HepG2 (cell line): Measurements from ENCODE around the gene NUP35. TPM values are rescaled to one million over a fixed set of nuclear protein-coding genes. Genes with fewer than 3 reads are reported as not detected.
"Not testable (repeated sequence)": the region's sequence is repeated elsewhere in the genome, so short reads cannot be mapped to it uniquely, and the experiment has no call there.

Experiments
- ATAC-seq: fragments of 200-7000 bp; cut with Tn5 transposase; 3 replicates; pipeline ENCODE4 v1.9.1; 2020; ENCODE audit warnings: mild to moderate bottlenecking, moderate library complexity
- BruUV-seq: library from RNA; stranded (reverse); fragments of 400-500 nt; replicated peaks from 2 replicates; lab custom pipeline; 2021; lab: Mats Ljungman, UMichigan
- CTCF ChIA-PET: fragments of 300-600 bp; formaldehyde crosslinking; extraction: SDS; loops from one replicate; lab custom pipeline; 2021; ENCODE audit warnings: low total read pairs, inconsistent platforms, low intra/inter-chr PET ratio; lab: Yijun Ruan, JAX
- POLR2A ChIA-PET: fragments of 350-600 bp; sonication (Branson Sonifier 250); formaldehyde crosslinking; loops from one replicate; lab custom pipeline; 2020; ENCODE audit warnings: antibody characterized with exemption, inconsistent platforms; lab: Yijun Ruan, JAX
- DNase-seq: peaks from one replicate; pipeline ENCODE4 v3.0.0-alpha.2; 2015; ENCODE audit warnings: low spot score
- FAIRE-seq: peaks from 3 replicates; lab custom pipeline; 2011; peaks lifted over from hg19 to GRCh38; lab: Jason Lieb, UNC
- H2AFZ ChIP-seq: one replicate; pipeline ENCODE4 v1.6.1; 2011; ENCODE audit warnings: low read length, inconsistent platforms
- H3K27ac ChIP-seq: fragments of 300-600 bp; 3 replicates; pipeline ENCODE4 v1.8.0; 2011; ENCODE audit warnings: mixed run types, mild to moderate bottlenecking, mixed read lengths, low read length, inconsistent platforms; ENCODE audit not compliant: insufficient read depth; ENCODE audit errors: extremely low read length
- H3K27me3 ChIP-seq, 2 experiments: fragments of 200-600 bp in 1 of 2; 2 replicates in 1 of 2; 3 replicates in 1 of 2; pipeline versions ENCODE4 v1.6.0 to v1.8.0; 2011; ENCODE audit warnings: low read length in 2 of 2, mild to moderate bottlenecking in 2 of 2, moderate library complexity in 2 of 2, inconsistent platforms in 1 of 2; ENCODE audit not compliant: insufficient read depth in 2 of 2, control insufficient read depth in 1 of 2
- H3K36me3 ChIP-seq, 2 experiments: fragments of 200-600 bp in 1 of 2; replicated peaks in 1 of 2; 2 replicates in 1 of 2; 3 replicates in 1 of 2; pipeline versions ENCODE4 v1.5.1 to v1.8.0; 2011; ENCODE audit warnings: low read length in 2 of 2, inconsistent platforms in 1 of 2; ENCODE audit not compliant: insufficient read depth in 2 of 2, control insufficient read depth in 1 of 2
- H3K4me1 ChIP-seq: 2 replicates; pipeline ENCODE4 v1.5.1; 2012; ENCODE audit warnings: low read length, inconsistent platforms; ENCODE audit not compliant: insufficient read depth
- H3K4me2 ChIP-seq: 2 replicates; pipeline ENCODE4 v1.6.0; 2011; ENCODE audit warnings: low read depth, low read length, inconsistent platforms
- H3K4me3 ChIP-seq, 3 experiments: fragments of 200-600 bp in 1 of 3; sonication (generic), shearing (Covaris generic) in 1 of 3; replicated peaks in 1 of 3; 2 replicates each; pipeline ENCODE4 v1.5.1; 2011 to 2016; ENCODE audit warnings: low read length in 3 of 3, inconsistent platforms in 2 of 3, low read depth in 2 of 3, mild to moderate bottlenecking in 2 of 3, control low read depth in 1 of 3, mixed read lengths in 1 of 3; ENCODE audit not compliant: insufficient read depth in 1 of 3
- H3K79me2 ChIP-seq: one replicate; pipeline ENCODE4 v1.6.1; 2011; ENCODE audit warnings: low read length, inconsistent platforms; ENCODE audit not compliant: insufficient read depth
- H3K9ac ChIP-seq: 2 replicates; pipeline ENCODE4 v1.6.0; 2011; ENCODE audit warnings: mild to moderate bottlenecking, low read depth, low read length, inconsistent platforms; ENCODE audit not compliant: insufficient read depth
- H3K9me3 ChIP-seq: 2 replicates; pipeline ENCODE4 v1.5.1; 2012; ENCODE audit warnings: mild to moderate bottlenecking, low read length
- H4K20me1 ChIP-seq: 2 replicates; pipeline ENCODE4 v1.6.0; 2011; ENCODE audit warnings: inconsistent platforms, mild to moderate bottlenecking, low read length, moderate library complexity; ENCODE audit not compliant: insufficient read depth
- ARHGAP35 ChIP-seq: sonication (generic); formaldehyde crosslinking; IDR thresholded peaks from 2 replicates; pipeline ENCODE4 v1.9.0; 2022; ENCODE audit warnings: mild to moderate bottlenecking, inconsistent platforms, moderate library complexity, missing genetic modification reagents, borderline replicate concordance
- ATF7 ChIP-seq, 2 experiments: fragments of 450-650 bp in 1 of 2; sonication (generic) in 1 of 2; formaldehyde crosslinking in 1 of 2; IDR thresholded peaks; 2 replicates each; pipeline versions ENCODE4 v1.4.0 to v1.6.1; 2016 to 2020; ENCODE audit warnings: antibody characterized with exemption in 1 of 2, mild to moderate bottlenecking in 1 of 2, missing genetic modification reagents in 1 of 2
- CBX2 ChIP-seq, 2 experiments: fragments of 200-600 bp in 1 of 2; sonication (generic); formaldehyde crosslinking in 1 of 2; IDR thresholded peaks; 2 replicates each; pipeline versions ENCODE4 v1.7.0 to v1.8.1; 2018 to 2022; ENCODE audit warnings: low read depth in 2 of 2, low read length in 1 of 2, mild to moderate bottlenecking in 1 of 2, missing genetic modification reagents in 1 of 2
- CEBPB ChIP-seq: IDR thresholded peaks from 2 replicates; pipeline ENCODE4 v1.6.1; 2011; ENCODE audit warnings: low read depth, low read length, improper control_type of control experiment, borderline replicate concordance
- NFRKB ChIP-seq: fragments of 450-650 bp; IDR thresholded peaks from 2 replicates; pipeline ENCODE4 v1.6.1; 2017
- PHF20 ChIP-seq: sonication (generic); formaldehyde crosslinking; IDR thresholded peaks from 2 replicates; pipeline ENCODE4 v1.5.0; 2020; ENCODE audit warnings: mild to moderate bottlenecking, missing genetic modification reagents
- RXRB ChIP-seq: IDR thresholded peaks from 2 replicates; pipeline ENCODE4 v1.6.1; 2016; ENCODE audit warnings: borderline replicate concordance, missing genetic modification reagents, missing compliant biosample characterization
- SRSF1 ChIP-seq: fragments of 200-400 bp; formaldehyde crosslinking; optimal IDR thresholded peaks from 2 replicates; pipeline ENCODE3; 2017; ENCODE audit warnings: mild to moderate bottlenecking, low read depth, low read length, moderate library complexity
- YY1 ChIP-seq: IDR thresholded peaks from 2 replicates; pipeline ENCODE4 v1.6.1; 2011; ENCODE audit warnings: low read length, low read depth, moderate library complexity, mild to moderate bottlenecking; ENCODE audit not compliant: insufficient read depth, insufficient replicate concordance
- ZNF567 ChIP-seq: sonication (generic); formaldehyde crosslinking; IDR thresholded peaks from 2 replicates; pipeline ENCODE4 v1.8.1; 2023; ENCODE audit warnings: mild to moderate bottlenecking, missing genetic modification reagents, borderline replicate concordance
- WGBS: methylation state at CpG from one replicate; pipeline ENCODE4 v1.1.6; 2017; ENCODE audit warnings: low lambda C conversion rate; 5-methylcytosine and 5-hydroxymethylcytosine counted together
- in situ Hi-C: cut with HindIII; loops from 2 replicates; pipeline ENCODE4 v1.10.0; 2017; ENCODE audit warnings: low pct_unique_long_range_greater_than_20kb; ENCODE audit not compliant: extremely low pct_ligation_motif_present
- intact Hi-C: fragments of 100-400 bp; cut with micrococcal nuclease; formaldehyde crosslinking; loops from one replicate; pipeline ENCODE4 v1.10.0; 2022; ENCODE audit not compliant: unreplicated experiment
- polyA plus RNA-seq, 8 experiments: library from polyadenylated mRNA; depleted of rRNA in 3 of 8; stranded (reverse) in 7 of 8; unstranded in 1 of 8; fragments of >200 nt; fragmentation: Illumina TruSeq in 4 of 8; extraction: Trizol in 4 of 8; gene quantifications; 2 replicates each; pipeline versions ENCODE4 v1.2.1 to v1.2.3, GENCODE V29; 2011 to 2016; ENCODE audit warnings: low read depth in 4 of 8, missing spikeins in 1 of 8, mixed read lengths in 1 of 8; ENCODE audit not compliant: insufficient read depth in 1 of 8
- total RNA-seq, 5 experiments: library from RNA; depleted of rRNA; stranded (reverse); fragments of >200 nt; fragmentation: Illumina TruSeq; extraction: Trizol; gene quantifications; 2 replicates each; pipeline ENCODE4 v1.2.3, GENCODE V29; 2016; ENCODE audit warnings: low read depth in 1 of 5

The NUP35 gene
- total and polyA plus RNA-seq, 2 of the 13 experiments (the other 11 are each of a cell fraction or from before 2014, with no cell fraction given) = 16.9 to 53.6 TPM

DNA sequence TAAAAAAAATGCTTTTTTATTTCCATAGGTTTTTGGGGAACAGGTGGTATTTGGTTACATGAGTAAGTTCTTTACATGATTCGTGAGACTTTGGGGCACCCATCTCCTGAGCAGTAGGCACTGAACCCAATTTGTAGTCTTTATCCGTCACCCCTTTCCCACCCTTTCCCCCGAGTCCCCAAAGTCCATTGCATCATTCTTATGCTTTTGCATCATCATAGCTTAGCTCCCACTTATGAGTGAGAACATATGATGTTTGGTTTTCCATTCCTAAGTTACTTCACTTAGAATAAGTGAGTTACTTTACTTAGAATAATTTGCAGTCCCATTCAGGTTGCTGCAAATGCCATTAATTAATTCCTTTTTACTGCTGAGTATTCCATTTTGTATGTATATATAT lies 28.0 kb downstream of the NUP35 start:
- POLR2A ChIA-PET, BruUV-seq, H4K20me1 ChIP-seq: not testable (repeated sequence)

GRCh38 chr2:183153967-183154366 lies 29.7 kb downstream of the NUP35 start:
- BruUV-seq = no TSS peak
- no peak for ATAC-seq

More for the DNA sequence above, 28.0 kb downstream of the NUP35 start:
- DNase-seq; intact Hi-C loops; H3K4me2 ChIP-seq; in situ Hi-C loops; H3K9me3 ChIP-seq; CTCF ChIA-PET; ATAC-seq; H3K4me3 ChIP-seq; H3K27me3 ChIP-seq; H3K4me1 ChIP-seq; H3K9ac ChIP-seq; H3K27ac ChIP-seq; FAIRE-seq; H2AFZ ChIP-seq; TF ChIP-seq ATF7 (CRISPR knock-in tag; IDR thresholded peaks at IDR 0.05): not testable (repeated sequence)
- 96% methylated on average over 3 of the region's 3 CpGs for WGBS
- H3K79me2 ChIP-seq = peaks cover 21% of the 10 kb centered on the region
- H3K36me3 ChIP-seq = peaks cover 4 to 38% of the 10 kb centered on the region in 2 experiments
- TF ChIP-seq ATF7 (IDR thresholded peaks at IDR 0.05) (peak; percentile 59), CEBPB (0 out of 2 replicates have a peak, but pooled peaks have one; percentile 6)

DNA sequence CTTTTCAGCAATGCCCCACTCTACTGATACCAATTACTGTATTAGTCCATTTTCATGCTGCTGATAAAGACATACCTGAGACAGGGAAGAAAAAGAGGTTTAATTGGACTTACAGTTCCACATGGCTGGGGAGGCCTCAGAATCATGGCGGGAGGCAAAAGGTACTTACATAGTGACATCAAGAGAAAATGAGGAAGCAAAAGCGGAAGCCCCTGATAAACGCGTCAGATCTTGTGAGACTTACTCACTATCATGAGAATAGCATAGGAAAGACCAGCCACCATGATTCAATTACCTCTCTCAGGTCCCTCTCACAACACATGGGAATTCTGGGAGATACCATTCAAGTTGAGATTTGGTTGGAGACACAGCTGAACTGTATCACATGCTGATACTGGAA lies 30.5 kb downstream of the NUP35 start:
- CTCF ChIA-PET, H3K9me3 ChIP-seq, H3K4me1 ChIP-seq, H4K20me1 ChIP-seq, FAIRE-seq, intact Hi-C loops, in situ Hi-C loops, H3K79me2 ChIP-seq, POLR2A ChIA-PET, H3K9ac ChIP-seq, H3K4me2 ChIP-seq, H3K27ac ChIP-seq, BruUV-seq, ATAC-seq, H2AFZ ChIP-seq, DNase-seq, H3K4me3 ChIP-seq, H3K27me3 ChIP-seq: not testable (repeated sequence)
- WGBS = 76% methylated on average over 4 of the region's 4 CpGs
- peaks cover 7 to 47% of the 10 kb centered on the region in 2 experiments for H3K36me3 ChIP-seq

More at GRCh38 chr2:183153967-183154366, 29.7 kb downstream of the NUP35 start:
- H3K4me3 ChIP-seq = no peak overlapping the region
- no peaks in the 10 kb centered on the region for H4K20me1 ChIP-seq
- H3K27me3 ChIP-seq = no peaks in the 10 kb centered on the region
- H3K36me3 ChIP-seq = peaks cover 4 to 44% of the 10 kb centered on the region in 2 experiments
- H3K9ac ChIP-seq = no peak overlapping the region
- TF ChIP-seq SRSF1 (no peak), CBX2 (IDR thresholded peaks at IDR 0.05; ENCODE audit: low read depth, low read length) (no peak), CBX2 (CRISPR knock-in tag; IDR thresholded peaks at IDR 0.05; ENCODE audit: low read depth) (no peak), YY1 (no peak), ZNF567 (CRISPR knock-in tag) (no peak), PHF20 (CRISPR knock-in tag) (no peak), ARHGAP35 (CRISPR knock-in tag) (no peak), RXRB (no peak), NFRKB (no peak)
- WGBS = 94% methylated on average over 2 of the region's 3 CpGs
- no peak overlapping the region for H3K27ac ChIP-seq
- H3K4me2 ChIP-seq = no peak overlapping the region
- H2AFZ ChIP-seq = no peak overlapping the region
- intact Hi-C loops = no loop called here
- ChIA-PET POLR2A (no interaction called here), CTCF (no interaction called here)
- in situ Hi-C loops = no loop called here
- H3K9me3 ChIP-seq = no peaks in the 10 kb centered on the region
- DNase-seq = no peak
- peaks cover 4% of the 10 kb centered on the region for H3K79me2 ChIP-seq
- FAIRE-seq = no peak
- no peaks in the 10 kb centered on the region for H3K4me1 ChIP-seq
